Ovary (tissue), 9 donors: ENCODE measurements around the gene MYBPHL. TPM values are rescaled to one million over a fixed set of nuclear protein-coding genes. Genes with fewer than 3 reads are reported as not detected.

Experiments
- DNase-seq, 5 donors: peaks; one replicate each; pipeline ENCODE4 v3.0.0-alpha.2; 2019 to 2020
- H3K27ac ChIP-seq, 2 donors: fragments of 200-600 bp; one replicate each; pipeline versions ENCODE4 v1.5.1 to v1.8.0; 2019 to 2022
- H3K27me3 ChIP-seq: fragments of 200-600 bp; one replicate; pipeline ENCODE4 v1.8.0; 2022
- H3K36me3 ChIP-seq: fragments of 200-600 bp; sonication (generic); one replicate; pipeline ENCODE4 v1.5.1; 2019
- H3K4me1 ChIP-seq: one replicate; pipeline ENCODE4 v1.8.1; 2013; ENCODE audit warnings: mild to moderate bottlenecking, moderate library complexity; ENCODE audit not compliant: insufficient read depth
- H3K4me3 ChIP-seq: fragments of 200-600 bp; sonication (generic); one replicate; pipeline ENCODE4 v1.5.1; 2017
- H3K9me3 ChIP-seq, 2 donors: fragments of 200-600 bp in 1 of 2; sonication (generic) in 1 of 2; one replicate each; pipeline versions ENCODE4 v1.5.1 to v1.8.1; 2013 to 2019; ENCODE audit warnings: mild to moderate bottlenecking in 1 of 2, moderate library complexity in 1 of 2
- EP300 ChIP-seq: sonication (generic); formaldehyde crosslinking; IDR thresholded peaks from one replicate; pipeline ENCODE4 v1.6.1; 2017; ENCODE audit warnings: antibody characterized with exemption
- POLR2A ChIP-seq: fragments of 450-650 bp; IDR thresholded peaks from one replicate; pipeline ENCODE4 v1.6.1; 2017; ENCODE audit warnings: antibody characterized with exemption, mild to moderate bottlenecking, moderate library complexity
- WGBS, 3 donors: extraction: QIAGEN DNeasy Blood & Tissue Kit in 1 of 3; methylation state at CpG; one replicate each; pipeline versions ENCODE4 v1.1.5 to v1.1.7; 2013 to 2017; 5-methylcytosine and 5-hydroxymethylcytosine counted together
- intact Hi-C, 4 donors: fragments of 100-400 bp; cut with DNase I; formaldehyde crosslinking; loops; one replicate each; pipeline versions ENCODE4 v1.11.0 to v1.15.1; 2022 to 2023
- polyA plus RNA-seq, 2 donors: library from polyadenylated mRNA; stranded (reverse); fragments of 200-250 nt in 1 of 2; fragments of 350-450 nt in 1 of 2; fragmentation: Illumina TruSeq in 1 of 2; extraction: RNeasy Lipid Tissue Mini Kit (QIAGEN cat#74804) in 1 of 2; gene quantifications; one replicate each; pipeline ENCODE4 v1.2.3, GENCODE V29; 2013 to 2014
- total RNA-seq, 7 donors: library from RNA; depleted of rRNA in 2 of 7; stranded (reverse); fragments of >200 nt in 2 of 7; fragmentation: NEBNext Ultra II Directional in 3 of 7; extraction: Animal tissue kit (Norgen Biotek cat#: 25700) in 3 of 7; gene quantifications; one replicate each; pipeline versions ENCODE4 v1.1.0 to v1.2.4, GENCODE V29; 2016 to 2023
- TF ChIP-seq, protein P1 (sequence below), 3 donors: fragments of 450-650 bp in 2 of 3; fragments of 200-600 bp in 1 of 3; IDR thresholded peaks; one replicate each; pipeline versions ENCODE4 v1.5.1 to v1.8.0; 2016 to 2022; ENCODE audit warnings: antibody characterized with exemption in 3 of 3, mild to moderate bottlenecking in 1 of 3
- donor health status: DM: no; HTN: no; CAD: no; lungs with moderate emphysema.
- donor health status: DM: no; HTN: no; CAD: no.
- donor health status: Bipolar disorder and iron deficiency.
- donor health status: DM: yes; HTN: yes; CAD: no.
- donor health status: DM: no; HTN: no; CAD: no.
- donor health status: DM: yes; HTN: yes; CAD: no.

Gene MYBPHL
- total and polyA plus RNA-seq, 9 donors, result 0.38 TPM; not detected in 8

DNA sequence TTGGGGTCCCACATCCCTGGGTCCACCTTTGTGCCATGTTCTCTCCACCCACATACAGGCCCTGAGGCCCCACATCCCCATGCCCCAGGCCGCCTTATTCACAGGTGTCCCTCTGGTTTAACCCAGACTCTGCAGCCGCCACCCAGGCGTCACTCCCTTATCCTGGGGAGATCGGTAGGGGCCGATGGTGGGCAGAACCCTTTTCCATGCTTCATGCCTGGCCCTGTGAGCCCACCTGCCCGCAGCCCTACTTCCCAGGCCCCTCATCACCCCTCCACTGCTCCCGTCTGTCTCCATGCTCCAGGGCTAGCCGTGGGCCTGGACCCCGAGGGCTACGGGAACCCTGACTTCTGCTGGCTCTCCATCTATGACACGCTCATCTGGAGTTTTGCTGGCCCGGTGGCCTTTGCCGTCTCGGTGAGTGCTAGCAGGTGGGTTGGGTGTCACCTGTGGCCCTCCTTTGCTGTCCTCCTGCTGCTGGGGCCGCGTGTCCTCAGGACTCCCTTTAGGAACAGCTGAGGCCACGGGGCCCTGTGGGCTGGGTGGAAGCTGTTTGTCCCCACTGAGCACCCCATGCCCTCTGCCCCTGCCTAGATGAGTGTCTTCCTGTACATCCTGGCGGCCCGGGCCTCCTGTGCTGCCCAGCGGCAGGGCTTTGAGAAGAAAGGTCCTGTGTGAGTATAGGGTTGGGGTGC, 36.0 kb downstream of the MYBPHL start:
- TF ChIP-seq POLR2A (no peak), EP300 (no peak)
- TF ChIP-seq, protein P1, sequence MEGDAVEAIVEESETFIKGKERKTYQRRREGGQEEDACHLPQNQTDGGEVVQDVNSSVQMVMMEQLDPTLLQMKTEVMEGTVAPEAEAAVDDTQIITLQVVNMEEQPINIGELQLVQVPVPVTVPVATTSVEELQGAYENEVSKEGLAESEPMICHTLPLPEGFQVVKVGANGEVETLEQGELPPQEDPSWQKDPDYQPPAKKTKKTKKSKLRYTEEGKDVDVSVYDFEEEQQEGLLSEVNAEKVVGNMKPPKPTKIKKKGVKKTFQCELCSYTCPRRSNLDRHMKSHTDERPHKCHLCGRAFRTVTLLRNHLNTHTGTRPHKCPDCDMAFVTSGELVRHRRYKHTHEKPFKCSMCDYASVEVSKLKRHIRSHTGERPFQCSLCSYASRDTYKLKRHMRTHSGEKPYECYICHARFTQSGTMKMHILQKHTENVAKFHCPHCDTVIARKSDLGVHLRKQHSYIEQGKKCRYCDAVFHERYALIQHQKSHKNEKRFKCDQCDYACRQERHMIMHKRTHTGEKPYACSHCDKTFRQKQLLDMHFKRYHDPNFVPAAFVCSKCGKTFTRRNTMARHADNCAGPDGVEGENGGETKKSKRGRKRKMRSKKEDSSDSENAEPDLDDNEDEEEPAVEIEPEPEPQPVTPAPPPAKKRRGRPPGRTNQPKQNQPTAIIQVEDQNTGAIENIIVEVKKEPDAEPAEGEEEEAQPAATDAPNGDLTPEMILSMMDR (IDR thresholded peaks at IDR 0.05), result no peak
- H3K4me1 ChIP-seq, result no peaks in the 10 kb centered on the region
- intact Hi-C loops, result loop anchor here in 1 of 4 donors (5.0 kb wide), 1 partner anchor 127 kb away; the partner anchor contains the start of gene SORT1
- 89 to 93% (median 91%) methylated on average over 16 to 20 of the region's 20 CpGs for WGBS, 3 donors
- H3K4me3 ChIP-seq, result no peak overlapping the region
- no peak overlapping the region for H3K27ac ChIP-seq
- H3K9me3 ChIP-seq, result no peaks in the 10 kb centered on the region
- no peaks in the 10 kb centered on the region for H3K27me3 ChIP-seq
- H3K36me3 ChIP-seq, result no peaks in the 10 kb centered on the region
- no peak for DNase-seq

GRCh38 chr1:109269981-109270622, 36.7 kb downstream of the MYBPHL start:
- intact Hi-C loops, result loop anchor here in 3 of 4 donors (5.0 to 10.0 kb wide), 3 partner anchors 127 to 265 kb away; partner anchors contain the start of genes GPR61 (in 2 of the 3), SORT1 (in 2 of the 3) and ELAPOR1 (in 1 of the 3)
- TF ChIP-seq, protein P1 (IDR thresholded peaks at IDR 0.05), result no peak
- TF ChIP-seq EP300 (no peak), POLR2A (no peak)
- Histone ChIP-seq H3K27ac (no peak overlapping the region), H3K4me1 (no peaks in the 10 kb centered on the region), H3K27me3 (no peaks in the 10 kb centered on the region), H3K36me3 (no peaks in the 10 kb centered on the region), H3K9me3 (no peaks in the 10 kb centered on the region), H3K4me3 (no peak overlapping the region)
- 92 to 96% (median 95%) methylated on average over 17 of the region's 17 CpGs for WGBS, 3 donors
- DNase-seq, result no peak

- WGBS, 3 donors, result 91 to 93% (median 92%) methylated on average over 33 of the region's 33 CpGs
- H3K4me1 ChIP-seq, result no peaks in the 10 kb centered on the region
- no peaks in the 10 kb centered on the region for H3K36me3 ChIP-seq
- intact Hi-C loops, result loop anchor here in 2 of 4 donors (5.0 to 10.0 kb wide), 3 partner anchors 128 to 265 kb away; partner anchors contain the start of genes GPR61 (in 2 of the 2), ELAPOR1 (in 1 of the 2) and SORT1 (in 1 of the 2)
- DNase-seq, result no peak
- H3K9me3 ChIP-seq, result no peaks in the 10 kb centered on the region
- TF ChIP-seq, protein P1 (IDR thresholded peaks at IDR 0.05), result no peak
- TF ChIP-seq POLR2A (no peak), EP300 (no peak)
- H3K27me3 ChIP-seq, result no peaks in the 10 kb centered on the region
- no peak overlapping the region for H3K27ac ChIP-seq
- H3K4me3 ChIP-seq, result no peak overlapping the region
These were observed 37.4 kb downstream of the MYBPHL start for GRCh38 chr1:109269212-109269980.
